HepG2 (cell line): ENCODE data around the gene RBM6. TPM values are rescaled to one million over a fixed set of nuclear protein-coding genes. Genes with fewer than 3 reads are reported as not detected.

Experiments
- CREB3 ChIP-seq: sonication (generic); formaldehyde crosslinking; IDR thresholded peaks from 2 replicates; pipeline ENCODE4 v1.5.0; 2020; ENCODE audit warnings: missing genetic modification reagents
- DPF2 ChIP-seq: sonication (generic); formaldehyde crosslinking; IDR thresholded peaks from 2 replicates; pipeline ENCODE4 v1.4.0; 2020; ENCODE audit warnings: mild to moderate bottlenecking, low read depth, missing genetic modification reagents, borderline replicate concordance
- KLF13 ChIP-seq: sonication (generic); formaldehyde crosslinking; IDR thresholded peaks from 2 replicates; pipeline ENCODE4 v1.4.0; 2020; ENCODE audit warnings: mild to moderate bottlenecking, missing genetic modification reagents
- NFE2L2 ChIP-seq: fragments of 150-350 bp; IDR thresholded peaks from 2 replicates; pipeline ENCODE4 v1.6.1; 2014; ENCODE audit warnings: low read length
- REXO4 ChIP-seq: sonication (generic); formaldehyde crosslinking; IDR thresholded peaks from 2 replicates; pipeline ENCODE4 v1.8.0; 2022; ENCODE audit warnings: missing genetic modification reagents, mild to moderate bottlenecking, borderline replicate concordance
- SIN3B ChIP-seq: fragments of 150-350 bp; IDR thresholded peaks from 2 replicates; pipeline ENCODE4 v1.6.1; 2014; ENCODE audit warnings: low read length
- U2AF2 ChIP-seq: fragments of 200-400 bp; formaldehyde crosslinking; IDR thresholded peaks from 2 replicates; pipeline ENCODE4 v1.6.1; 2017; ENCODE audit warnings: low read depth, mild to moderate bottlenecking, low read length
- ZBTB1 ChIP-seq: sonication (generic); formaldehyde crosslinking; IDR thresholded peaks from 2 replicates; pipeline ENCODE4 v1.4.0; 2020; ENCODE audit warnings: missing genetic modification reagents, borderline replicate concordance
- ZBTB40 ChIP-seq, 2 experiments: fragments of 450-650 bp in 1 of 2; sonication (generic) in 1 of 2; formaldehyde crosslinking in 1 of 2; IDR thresholded peaks; 2 replicates each; pipeline versions ENCODE4 v1.6.1 to v1.8.0; 2016 to 2022; ENCODE audit warnings: antibody characterized with exemption in 1 of 2, mild to moderate bottlenecking in 1 of 2, missing genetic modification reagents in 1 of 2
- ZNF10 ChIP-seq: sonication (generic); formaldehyde crosslinking; IDR thresholded peaks from 2 replicates; pipeline ENCODE4 v1.4.0; 2020; ENCODE audit warnings: mild to moderate bottlenecking, low read depth, missing genetic modification reagents, borderline replicate concordance
- ZNF713 ChIP-seq: sonication (generic); formaldehyde crosslinking; IDR thresholded peaks from 2 replicates; pipeline ENCODE4 v1.4.0; 2020; ENCODE audit warnings: mild to moderate bottlenecking, missing genetic modification reagents
- polyA plus RNA-seq, 8 experiments: library from polyadenylated mRNA; depleted of rRNA in 3 of 8; stranded (reverse) in 7 of 8; unstranded in 1 of 8; fragments of >200 nt; fragmentation: Illumina TruSeq in 4 of 8; extraction: Trizol in 4 of 8; gene quantifications; 2 replicates each; pipeline versions ENCODE4 v1.2.1 to v1.2.3, GENCODE V29; 2011 to 2016; ENCODE audit warnings: low read depth in 4 of 8, missing spikeins in 1 of 8, mixed read lengths in 1 of 8; ENCODE audit not compliant: insufficient read depth in 1 of 8
- total RNA-seq, 5 experiments: library from RNA; depleted of rRNA; stranded (reverse); fragments of >200 nt; fragmentation: Illumina TruSeq; extraction: Trizol; gene quantifications; 2 replicates each; pipeline ENCODE4 v1.2.3, GENCODE V29; 2016; ENCODE audit warnings: low read depth in 1 of 5
- TF ChIP-seq, protein P1 (sequence below): sonication (generic); formaldehyde crosslinking; IDR thresholded peaks from 2 replicates; pipeline ENCODE4 v1.4.0; 2020; ENCODE audit warnings: missing genetic modification reagents

The RBM6 gene
- total and polyA plus RNA-seq, 2 of the 13 experiments (the other 11 are each of a cell fraction or from before 2014, with no cell fraction given): 72.7 to 86.1 TPM

GRCh38 chr3:49929291-49930167 is 10.4 kb upstream of the RBM6 start, which contains the start of gene MON1A (continued):
- TF ChIP-seq SIN3B (no peak), DPF2 (no peak), U2AF2 (no peak), KLF13 (no peak), ZNF10 (CRISPR knock-in tag) (no peak), ZBTB1 (CRISPR knock-in tag) (no peak), NFE2L2 (no peak), ZBTB40 (IDR thresholded peaks at IDR 0.05) (no peak), ZBTB40 (CRISPR knock-in tag; IDR thresholded peaks at IDR 0.05) (peak; percentile 85), REXO4 (no peak), CREB3 (CRISPR knock-in tag) (no peak), ZNF713 (CRISPR knock-in tag) (no peak)
- TF ChIP-seq, protein P1, sequence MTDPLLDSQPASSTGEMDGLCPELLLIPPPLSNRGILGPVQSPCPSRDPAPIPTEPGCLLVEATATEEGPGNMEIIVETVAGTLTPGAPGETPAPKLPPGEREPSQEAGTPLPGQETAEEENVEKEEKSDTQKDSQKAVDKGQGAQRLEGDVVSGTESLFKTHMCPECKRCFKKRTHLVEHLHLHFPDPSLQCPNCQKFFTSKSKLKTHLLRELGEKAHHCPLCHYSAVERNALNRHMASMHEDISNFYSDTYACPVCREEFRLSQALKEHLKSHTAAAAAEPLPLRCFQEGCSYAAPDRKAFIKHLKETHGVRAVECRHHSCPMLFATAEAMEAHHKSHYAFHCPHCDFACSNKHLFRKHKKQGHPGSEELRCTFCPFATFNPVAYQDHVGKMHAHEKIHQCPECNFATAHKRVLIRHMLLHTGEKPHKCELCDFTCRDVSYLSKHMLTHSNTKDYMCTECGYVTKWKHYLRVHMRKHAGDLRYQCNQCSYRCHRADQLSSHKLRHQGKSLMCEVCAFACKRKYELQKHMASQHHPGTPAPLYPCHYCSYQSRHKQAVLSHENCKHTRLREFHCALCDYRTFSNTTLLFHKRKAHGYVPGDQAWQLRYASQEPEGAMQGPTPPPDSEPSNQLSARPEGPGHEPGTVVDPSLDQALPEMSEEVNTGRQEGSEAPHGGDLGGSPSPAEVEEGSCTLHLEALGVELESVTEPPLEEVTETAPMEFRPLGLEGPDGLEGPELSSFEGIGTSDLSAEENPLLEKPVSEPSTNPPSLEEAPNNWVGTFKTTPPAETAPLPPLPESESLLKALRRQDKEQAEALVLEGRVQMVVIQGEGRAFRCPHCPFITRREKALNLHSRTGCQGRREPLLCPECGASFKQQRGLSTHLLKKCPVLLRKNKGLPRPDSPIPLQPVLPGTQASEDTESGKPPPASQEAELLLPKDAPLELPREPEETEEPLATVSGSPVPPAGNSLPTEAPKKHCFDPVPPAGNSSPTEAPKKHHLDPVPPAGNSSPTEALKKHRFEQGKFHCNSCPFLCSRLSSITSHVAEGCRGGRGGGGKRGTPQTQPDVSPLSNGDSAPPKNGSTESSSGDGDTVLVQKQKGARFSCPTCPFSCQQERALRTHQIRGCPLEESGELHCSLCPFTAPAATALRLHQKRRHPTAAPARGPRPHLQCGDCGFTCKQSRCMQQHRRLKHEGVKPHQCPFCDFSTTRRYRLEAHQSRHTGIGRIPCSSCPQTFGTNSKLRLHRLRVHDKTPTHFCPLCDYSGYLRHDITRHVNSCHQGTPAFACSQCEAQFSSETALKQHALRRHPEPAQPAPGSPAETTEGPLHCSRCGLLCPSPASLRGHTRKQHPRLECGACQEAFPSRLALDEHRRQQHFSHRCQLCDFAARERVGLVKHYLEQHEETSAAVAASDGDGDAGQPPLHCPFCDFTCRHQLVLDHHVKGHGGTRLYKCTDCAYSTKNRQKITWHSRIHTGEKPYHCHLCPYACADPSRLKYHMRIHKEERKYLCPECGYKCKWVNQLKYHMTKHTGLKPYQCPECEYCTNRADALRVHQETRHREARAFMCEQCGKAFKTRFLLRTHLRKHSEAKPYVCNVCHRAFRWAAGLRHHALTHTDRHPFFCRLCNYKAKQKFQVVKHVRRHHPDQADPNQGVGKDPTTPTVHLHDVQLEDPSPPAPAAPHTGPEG (CRISPR knock-in tag): peak; percentile 81
